AG04449 (cell line): Measurements from ENCODE around the gene CYP39A1.

Source experiments
- CTCF ChIA-PET: fragments of 350-600 bp; formaldehyde crosslinking; extraction: SDS; loops from one replicate; lab custom pipeline; 2021; ENCODE audit warnings: antibody characterized with exemption; lab: Yijun Ruan, JAX
- POLR2A ChIA-PET: fragments of 400-600, 350-600 bp; formaldehyde crosslinking; extraction: SDS; loops from one replicate; lab custom pipeline; 2020; ENCODE audit warnings: antibody characterized with exemption, inconsistent platforms; lab: Yijun Ruan, JAX
- DNase-seq: peaks from one replicate; pipeline ENCODE4 v3.0.0-alpha.2; 2010; ENCODE audit warnings: low read depth, low spot score
- H3K4me3 ChIP-seq: 2 replicates; pipeline ENCODE4 v1.5.1; 2011; ENCODE audit warnings: low read depth, mild to moderate bottlenecking, control low read depth, low read length
- TF ChIP-seq, protein P1 (sequence below): IDR thresholded peaks from one replicate; pipeline ENCODE4 v1.5.1; 2011; ENCODE audit warnings: mild to moderate bottlenecking, moderate library complexity, low read length, control low read depth, inconsistent platforms; ENCODE audit not compliant: insufficient read depth; ENCODE audit errors: missing control alignments

The CYP39A1 gene

DNA sequence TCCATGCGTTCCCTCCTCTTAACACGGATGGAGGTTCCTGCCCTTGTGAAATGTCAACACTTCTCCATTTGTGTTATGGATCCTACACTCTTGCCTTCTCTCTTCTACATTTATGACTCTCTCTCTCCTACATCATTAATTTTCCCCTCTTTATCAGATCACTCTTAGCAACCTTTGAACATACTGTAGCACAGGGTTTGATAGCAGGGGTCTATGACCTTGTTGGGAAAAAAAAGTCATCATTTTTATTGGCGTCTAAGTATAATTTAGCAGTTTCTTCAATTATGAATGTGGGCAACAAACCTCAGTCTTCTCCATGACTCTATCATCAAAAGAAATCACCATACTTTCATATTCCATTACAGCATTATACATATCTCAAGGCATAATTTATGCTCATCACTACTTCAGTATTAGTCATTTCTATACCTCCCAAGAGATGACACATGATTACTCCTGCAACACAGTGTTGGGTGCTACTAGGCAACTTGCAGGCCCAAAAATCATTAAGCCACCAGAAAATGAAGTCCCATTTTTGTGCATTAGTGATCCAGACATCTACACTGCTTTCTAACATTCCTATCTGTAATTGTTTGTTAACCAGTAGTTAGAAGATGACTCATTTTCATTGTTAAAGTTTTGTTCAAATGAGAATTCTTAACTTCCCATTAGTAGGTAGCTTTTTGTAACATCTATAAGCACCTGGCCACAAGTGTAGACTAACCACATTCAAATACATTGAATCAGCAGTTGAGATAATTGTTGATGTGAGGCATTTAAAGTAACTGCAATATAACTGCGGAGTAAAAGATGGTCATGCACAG, 9.5 kb downstream of the CYP39A1 start:
- TF ChIP-seq, protein P1, sequence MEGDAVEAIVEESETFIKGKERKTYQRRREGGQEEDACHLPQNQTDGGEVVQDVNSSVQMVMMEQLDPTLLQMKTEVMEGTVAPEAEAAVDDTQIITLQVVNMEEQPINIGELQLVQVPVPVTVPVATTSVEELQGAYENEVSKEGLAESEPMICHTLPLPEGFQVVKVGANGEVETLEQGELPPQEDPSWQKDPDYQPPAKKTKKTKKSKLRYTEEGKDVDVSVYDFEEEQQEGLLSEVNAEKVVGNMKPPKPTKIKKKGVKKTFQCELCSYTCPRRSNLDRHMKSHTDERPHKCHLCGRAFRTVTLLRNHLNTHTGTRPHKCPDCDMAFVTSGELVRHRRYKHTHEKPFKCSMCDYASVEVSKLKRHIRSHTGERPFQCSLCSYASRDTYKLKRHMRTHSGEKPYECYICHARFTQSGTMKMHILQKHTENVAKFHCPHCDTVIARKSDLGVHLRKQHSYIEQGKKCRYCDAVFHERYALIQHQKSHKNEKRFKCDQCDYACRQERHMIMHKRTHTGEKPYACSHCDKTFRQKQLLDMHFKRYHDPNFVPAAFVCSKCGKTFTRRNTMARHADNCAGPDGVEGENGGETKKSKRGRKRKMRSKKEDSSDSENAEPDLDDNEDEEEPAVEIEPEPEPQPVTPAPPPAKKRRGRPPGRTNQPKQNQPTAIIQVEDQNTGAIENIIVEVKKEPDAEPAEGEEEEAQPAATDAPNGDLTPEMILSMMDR: no peak
- DNase-seq: no peak
- H3K4me3 ChIP-seq: no peak overlapping the region
- ChIA-PET POLR2A (no interaction called here), CTCF (no interaction called here)

DNA sequence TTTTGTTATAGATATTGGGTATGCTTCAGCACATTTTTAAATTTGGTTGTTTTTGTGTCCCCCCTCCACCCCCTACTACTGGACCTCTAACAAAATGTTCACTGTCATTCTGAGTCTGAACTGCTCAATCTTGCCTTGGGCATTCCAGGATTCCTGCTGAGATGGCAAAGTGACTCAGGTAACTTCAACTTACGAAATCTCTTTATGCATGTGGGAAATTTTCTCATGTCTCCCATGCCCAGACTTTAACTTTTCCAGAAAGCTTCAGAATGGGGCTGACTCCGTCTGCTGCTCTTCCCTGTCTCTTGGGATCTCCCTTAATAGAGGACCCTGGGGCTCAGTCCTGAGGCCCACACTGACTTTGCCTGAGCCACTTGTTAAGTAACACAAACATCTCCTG, 14.0 kb downstream of the CYP39A1 start:
- H3K4me3 ChIP-seq: no peak overlapping the region
- TF ChIP-seq, protein P1: no peak
- POLR2A ChIA-PET: no interaction called here
- CTCF ChIA-PET: no interaction called here
- DNase-seq: no peak

DNA sequence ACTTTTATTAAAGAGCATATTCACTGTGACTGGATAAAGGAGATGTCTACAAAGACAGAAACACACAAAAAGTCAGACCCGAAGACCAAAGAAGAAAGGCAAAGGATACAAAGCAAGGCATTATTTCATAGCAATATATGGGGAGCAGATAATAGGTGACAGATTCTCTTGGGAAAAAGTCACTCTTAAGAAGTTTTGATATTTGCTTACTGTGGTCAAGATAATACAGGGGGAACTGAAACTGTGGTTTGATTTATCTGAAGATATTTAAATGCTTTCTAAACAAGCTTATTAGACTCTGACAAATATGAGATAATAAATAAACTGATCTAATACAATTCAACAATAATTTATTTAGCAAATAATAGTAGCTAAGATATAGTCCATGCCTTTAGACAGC, 14.7 kb downstream of the CYP39A1 start:
- TF ChIP-seq, protein P1: no peak

DNA sequence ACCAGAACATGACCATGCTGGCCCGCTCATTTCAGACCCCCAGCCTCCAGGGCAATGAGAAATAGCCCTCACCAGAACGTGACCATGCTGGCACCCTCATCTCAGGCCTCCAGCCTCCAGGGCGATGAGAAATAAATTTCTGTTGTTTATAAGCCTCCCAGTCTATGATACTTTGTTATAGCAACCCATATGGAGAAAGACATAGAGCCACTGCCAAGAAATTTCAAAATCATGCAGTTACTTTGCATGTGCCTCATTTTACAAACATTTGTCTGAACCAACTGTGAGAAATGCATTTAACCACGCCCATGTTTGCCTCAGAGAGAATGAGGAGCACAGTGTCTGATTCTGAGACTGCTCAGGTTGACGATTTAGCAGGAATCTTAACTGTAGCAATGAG, 15.5 kb downstream of the CYP39A1 start:
- ChIA-PET POLR2A (no interaction called here), CTCF (no interaction called here)
- TF ChIP-seq, protein P1: no peak
- H3K4me3 ChIP-seq: no peak overlapping the region
- DNase-seq: no peak

More for the DNA sequence above, 14.7 kb downstream of the CYP39A1 start:
- DNase-seq: no peak
- no peak overlapping the region for H3K4me3 ChIP-seq
- POLR2A ChIA-PET: no interaction called here
- CTCF ChIA-PET: no interaction called here

DNA sequence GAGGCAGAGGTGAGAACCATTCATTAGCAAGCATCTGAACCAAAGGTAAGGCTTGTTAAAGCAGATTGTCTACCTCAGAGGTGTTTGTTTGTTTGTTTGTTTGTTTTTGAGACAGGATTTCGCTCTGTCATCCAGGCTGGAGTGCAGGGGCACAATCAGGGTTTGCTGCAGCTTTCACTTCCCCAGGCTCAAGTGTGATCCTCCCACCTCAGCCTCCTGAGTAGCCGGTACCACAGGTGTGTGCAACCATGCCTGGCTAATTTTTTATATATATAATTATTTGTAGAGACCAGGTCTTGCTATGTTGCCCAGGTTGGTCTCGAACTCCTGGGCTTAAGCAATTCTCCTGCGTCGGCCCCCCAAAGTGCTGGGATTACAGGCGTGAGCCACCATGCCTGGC, 17.2 kb downstream of the CYP39A1 start:
- ChIA-PET POLR2A (no interaction called here), CTCF (no interaction called here)
- no peak for DNase-seq
- TF ChIP-seq, protein P1: no peak
- H3K4me3 ChIP-seq: no peak overlapping the region

DNA sequence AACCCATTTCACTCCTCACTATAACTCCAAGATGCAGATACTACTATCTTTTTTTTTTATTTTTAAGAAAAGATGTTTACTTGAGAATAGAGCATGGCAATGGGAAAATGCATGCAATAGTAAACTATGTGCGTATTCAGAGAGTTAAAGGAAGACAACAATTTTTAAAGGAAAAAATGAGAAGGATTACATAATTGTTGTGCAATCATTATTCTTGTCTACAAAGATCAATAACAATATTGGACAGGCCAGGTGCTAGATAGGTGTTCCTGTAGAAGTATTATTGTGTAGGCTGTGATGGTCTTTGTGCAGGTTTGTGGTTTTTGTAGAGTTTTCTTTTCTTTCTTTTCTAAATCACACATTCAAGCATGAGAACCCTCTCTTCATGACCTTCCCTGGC, 20.6 kb downstream of the CYP39A1 start:
- no peak overlapping the region for H3K4me3 ChIP-seq
- no peak for DNase-seq
- ChIA-PET POLR2A (no interaction called here), CTCF (no interaction called here)
- TF ChIP-seq, protein P1: no peak
